ENCODE measurements around the gene FYB1. TPM values are rescaled to one million over a fixed set of nuclear protein-coding genes. Genes with fewer than 3 reads are reported as not detected.

FYB1 gene
- total RNA-seq, 1 donor from 2014 or later, result not detected

- DNase-seq (ENCODE audit: extremely low read depth, low read depth, low spot score), result no peak
Measured at GRCh38 chr5:39164016-39164415, 55.3 kb downstream of the FYB1 start.

DNA sequence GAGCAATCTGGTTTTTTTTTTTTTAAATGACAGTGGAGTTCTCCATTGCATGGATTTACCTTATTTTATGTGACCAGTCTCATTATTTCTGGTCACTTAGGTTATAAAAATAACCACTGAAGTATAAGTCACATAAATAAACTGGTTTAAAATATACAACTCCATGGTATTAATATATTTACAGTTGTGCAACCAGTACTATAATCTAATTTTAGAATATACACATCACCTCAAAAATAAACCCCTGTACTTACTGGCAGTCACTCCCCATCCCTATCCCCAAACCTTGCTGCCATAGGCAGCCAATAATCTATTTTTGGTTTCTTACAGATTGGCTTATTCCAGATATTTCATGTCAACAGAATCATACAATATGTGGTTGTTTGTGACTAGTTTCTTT is 57.8 kb downstream of the FYB1 start:
- no peak for DNase-seq (ENCODE audit: extremely low read depth, low read depth, low spot score)

DNA sequence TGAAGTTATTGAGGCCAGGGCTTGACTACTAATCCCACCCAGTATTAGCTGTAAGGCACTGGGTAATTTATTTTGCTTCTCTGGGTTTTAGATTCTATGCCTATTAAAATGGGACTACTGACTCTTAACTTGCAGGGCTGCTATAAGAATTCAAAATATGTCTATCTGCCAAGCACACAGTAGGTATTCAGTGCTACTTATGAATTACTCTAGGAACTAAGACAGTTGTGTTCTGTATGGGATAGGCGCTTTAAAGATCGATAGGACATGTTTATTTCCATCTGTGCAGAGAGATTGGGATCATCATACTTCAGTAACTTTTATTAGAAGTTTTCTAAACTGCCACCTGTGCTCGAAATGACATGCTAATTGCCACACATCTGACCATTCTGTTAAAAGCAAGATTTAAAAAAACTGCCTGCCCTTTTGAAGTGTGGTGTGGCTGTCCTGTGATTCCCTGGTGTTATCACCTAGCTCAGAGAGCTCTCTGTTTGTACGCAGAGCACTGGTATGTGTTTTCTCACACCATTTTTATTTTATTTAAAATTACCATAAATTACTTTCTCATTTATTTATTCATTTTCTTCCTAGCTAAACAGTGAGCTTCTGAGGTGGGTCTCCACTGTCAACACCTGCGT is 58.7 kb downstream of the FYB1 start:
- DNase-seq (ENCODE audit: extremely low read depth, low read depth, low spot score), result no peak

GRCh38 chr5:39159811-39160490 is 59.4 kb downstream of the FYB1 start:
- no peak for DNase-seq (ENCODE audit: extremely low read depth, low read depth, low spot score)

DNA sequence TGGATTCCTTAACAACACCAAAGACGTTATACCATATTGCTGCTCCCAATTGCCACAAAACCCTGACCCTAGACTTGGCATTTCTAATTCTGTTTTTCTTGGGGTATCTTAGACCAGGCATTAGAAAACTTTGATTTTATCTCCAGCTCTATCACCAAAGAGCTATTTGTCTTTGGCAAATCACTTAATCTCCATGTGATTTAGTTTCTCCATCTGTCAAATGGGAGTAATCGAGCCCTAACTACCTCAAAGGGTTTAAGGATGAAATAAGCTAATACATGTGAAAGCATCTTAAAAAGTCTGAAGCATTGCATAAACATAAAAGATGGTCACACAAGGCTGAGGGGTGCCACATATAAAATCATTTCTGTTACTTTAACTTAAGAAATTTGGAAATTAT is 60.6 kb downstream of the FYB1 start:
- DNase-seq (ENCODE audit: extremely low read depth, low read depth, low spot score), result no peak

GRCh38 chr5:39158127-39158593 is 61.2 kb downstream of the FYB1 start:
- DNase-seq (ENCODE audit: extremely low read depth, low read depth, low spot score), result no peak

- no peak for DNase-seq (ENCODE audit: extremely low read depth, low read depth, low spot score)
Measured at GRCh38 chr5:39157701-39158100, 61.7 kb downstream of the FYB1 start.

- no peak for DNase-seq (ENCODE audit: extremely low read depth, low read depth, low spot score)
Measured at GRCh38 chr5:39156082-39156481, 63.3 kb downstream of the FYB1 start.

GRCh38 chr5:39151745-39152144 is 67.6 kb downstream of the FYB1 start:
- DNase-seq (ENCODE audit: extremely low read depth, low read depth, low spot score), result no peak

GRCh38 chr5:39149966-39150365 is 69.4 kb downstream of the FYB1 start:
- DNase-seq (ENCODE audit: extremely low read depth, low read depth, low spot score), result no peak

DNA sequence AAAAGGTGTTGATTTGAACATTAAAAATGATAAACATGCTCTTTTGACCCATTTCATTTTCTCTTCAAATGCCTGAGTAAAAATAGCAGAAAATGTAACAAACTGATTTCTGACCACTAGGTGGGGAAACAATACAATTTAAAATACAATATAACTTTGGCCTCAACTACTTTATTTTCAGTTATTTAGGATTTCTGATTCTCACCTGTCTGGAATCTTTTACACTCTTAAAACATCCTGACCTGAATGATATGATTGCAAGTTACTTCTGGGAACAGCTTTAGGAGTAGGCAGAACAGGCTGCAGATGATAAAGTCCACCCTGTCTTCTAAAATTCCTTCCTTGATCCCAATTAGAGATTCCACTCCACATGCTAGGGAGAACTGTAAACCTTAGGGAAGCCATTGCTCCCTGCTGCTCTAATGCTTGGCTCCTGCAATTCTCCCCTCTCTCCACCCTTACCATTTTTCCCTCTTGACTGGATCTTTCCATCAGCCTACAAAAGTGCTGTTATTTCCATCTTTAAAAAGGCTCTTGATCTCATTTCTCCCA is 70.3 kb downstream of the FYB1 start:
- no peak for DNase-seq (ENCODE audit: extremely low read depth, low read depth, low spot score)

- DNase-seq (ENCODE audit: extremely low read depth, low read depth, low spot score), result no peak
Measured at GRCh38 chr5:39146831-39147540, 72.4 kb downstream of the FYB1 start.

GRCh38 chr5:39143151-39143860 is 76.1 kb downstream of the FYB1 start:
- no peak for DNase-seq (ENCODE audit: extremely low read depth, low read depth, low spot score)

DNA sequence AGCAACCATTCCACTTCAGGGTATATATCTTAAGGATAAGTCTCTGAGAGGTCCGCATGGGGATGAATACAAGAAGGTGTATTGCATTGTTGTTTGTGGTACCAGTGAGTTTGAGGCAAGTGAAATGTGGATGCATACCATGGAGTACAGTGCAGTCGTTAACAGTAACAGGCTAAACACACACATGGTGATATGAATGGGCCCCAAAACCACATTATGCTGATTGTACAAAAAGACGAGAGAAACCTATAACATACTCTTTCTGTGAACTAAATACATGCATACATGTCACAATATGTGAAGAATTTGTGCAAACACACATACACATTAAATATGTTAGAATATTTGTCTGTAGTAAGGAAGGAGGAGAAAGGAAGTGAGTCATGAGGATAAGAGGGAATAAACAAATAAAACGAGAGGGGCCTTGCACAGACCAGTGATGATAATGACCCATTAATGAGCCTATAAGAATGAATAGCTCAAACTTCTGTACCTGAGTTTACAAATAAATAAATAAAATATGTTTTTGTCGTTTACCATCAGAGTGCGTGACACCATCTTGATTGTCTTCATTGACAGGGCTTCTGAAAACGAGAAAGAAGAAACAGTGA is 78.7 kb downstream of the FYB1 start:
- DNase-seq (ENCODE audit: extremely low read depth, low read depth, low spot score), result no peak

- DNase-seq (ENCODE audit: extremely low read depth, low read depth, low spot score), result peak; percentile 73
Measured at GRCh38 chr5:39138892-39139291, 80.5 kb downstream of the FYB1 start.

GRCh38 chr5:39137819-39138451 is 81.4 kb downstream of the FYB1 start:
- DNase-seq (ENCODE audit: extremely low read depth, low read depth, low spot score), result no peak

GRCh38 chr5:39137391-39137790 is 82.0 kb downstream of the FYB1 start:
- DNase-seq (ENCODE audit: extremely low read depth, low read depth, low spot score), result no peak

DNA sequence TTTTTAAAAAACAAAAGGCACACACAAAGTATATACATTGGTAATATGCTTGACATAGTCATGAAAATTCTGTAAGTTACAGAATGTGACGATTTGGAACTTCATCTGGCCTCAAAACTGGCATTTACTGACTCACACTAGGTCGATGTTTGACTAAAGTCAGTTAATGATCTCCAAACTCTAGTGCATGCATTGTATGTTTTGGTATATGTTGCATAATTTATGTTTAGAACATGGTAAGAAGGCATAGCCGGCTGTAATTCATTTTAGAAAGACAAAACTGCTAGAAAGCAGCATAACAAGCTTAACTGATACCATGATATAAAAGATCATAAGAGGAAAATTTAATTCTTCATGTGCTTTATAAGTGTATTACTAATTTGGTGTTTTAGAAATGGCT is 86.6 kb downstream of the FYB1 start:
- DNase-seq (ENCODE audit: extremely low read depth, low read depth, low spot score), result no peak

- DNase-seq (ENCODE audit: extremely low read depth, low read depth, low spot score), result no peak
Measured at GRCh38 chr5:39132128-39132447, 87.3 kb downstream of the FYB1 start.
